D721Med (cell line): ENCODE data around the gene STIP1.

ENCODE experiments used
- DNase-seq: peaks from one replicate; pipeline ENCODE4 v3.0.0; 2011; ENCODE audit warnings: low spot score; ENCODE audit not compliant: insufficient read length
- FAIRE-seq: peaks from 2 replicates; lab custom pipeline; 2011; peaks lifted over from hg19 to GRCh38; lab: Jason Lieb, UNC
- CTCF ChIP-seq: IDR thresholded peaks from 2 replicates; pipeline ENCODE4 v1.5.1; 2012; ENCODE audit warnings: mild to moderate bottlenecking, control low read depth; ENCODE audit not compliant: insufficient read depth; ENCODE audit errors: missing control alignments

Gene STIP1

GRCh38 chr11:64249563-64250414 is 63.8 kb downstream of the STIP1 start:
- FAIRE-seq (no peak), DNase-seq (no peak)
- TF ChIP-seq CTCF, result no peak

- FAIRE-seq, result no peak
- no peak for TF ChIP-seq CTCF
- DNase-seq, result peak; percentile 76
Measured at GRCh38 chr11:64250415-64251015, 64.5 kb downstream of the STIP1 start.

- TF ChIP-seq CTCF, result peak; percentile 44
- DNase-seq (peak; percentile 89), FAIRE-seq (no peak)
Measured at GRCh38 chr11:64251016-64251752, 65.2 kb downstream of the STIP1 start, which contains the start of gene PLCB3. Gene PLCB3, plus strand, starts transcription at chr11:64251530. Its CDS starts 120 bp downstream, at chr11:64251650.

DNA sequence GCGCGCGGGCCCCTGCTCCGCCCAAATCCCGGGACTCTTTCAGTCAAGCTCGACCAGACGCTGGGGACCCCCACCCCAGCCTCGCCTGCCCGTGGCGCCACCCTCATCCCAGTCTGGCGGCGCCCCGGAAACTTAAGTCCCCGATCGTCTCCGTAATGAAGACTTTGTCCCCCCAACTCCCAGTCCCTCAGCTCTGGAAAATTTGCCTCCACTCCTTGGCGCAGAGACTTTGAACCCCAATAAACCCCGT is 65.7 kb downstream of the STIP1 start:
- no peak for DNase-seq
- no peak for FAIRE-seq
- no peak for TF ChIP-seq CTCF

GRCh38 chr11:64252003-64252872 is 66.3 kb downstream of the STIP1 start:
- TF ChIP-seq CTCF, result peak; percentile 28
- DNase-seq, result no peak
- no peak for FAIRE-seq

DNA sequence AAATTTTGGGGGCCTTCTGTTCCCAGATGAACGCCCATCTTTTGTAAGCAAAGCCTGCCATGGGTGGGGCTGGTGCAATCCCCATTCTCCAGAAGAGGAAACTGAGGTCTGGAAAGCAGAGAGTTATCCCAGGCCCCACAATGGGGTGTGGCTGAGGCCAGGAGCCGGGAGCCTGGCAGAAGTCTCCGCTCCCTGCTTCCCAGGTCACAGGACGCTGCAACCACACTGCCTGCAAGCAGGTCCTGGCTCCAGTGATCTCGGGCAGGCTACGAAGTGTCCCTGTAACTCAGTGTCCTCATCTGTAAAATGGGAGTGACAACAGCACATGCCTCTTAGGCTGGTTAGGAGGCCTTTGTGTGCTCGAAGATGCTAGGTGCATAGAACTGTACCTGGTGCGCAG is 67.1 kb downstream of the STIP1 start:
- no peak for DNase-seq
- no peak for FAIRE-seq
- no peak for TF ChIP-seq CTCF
